BE2C (cell line): ENCODE data around the gene PDLIM3.
A peak's percentile ranks its signal among the peaks of the same experiment; 100 is the strongest.

Source experiments
- DNase-seq: peaks from one replicate; pipeline ENCODE4 v3.0.0-alpha.2; 2020
- H3K27me3 ChIP-seq: fragments of 250-450 bp; sonication (Bioruptor Pico); 2 replicates; pipeline ENCODE4 v1.5.1; 2020; ENCODE audit warnings: mild to moderate bottlenecking
- H3K36me3 ChIP-seq: fragments of 250-450 bp; sonication (Bioruptor Pico); 2 replicates; pipeline ENCODE4 v1.5.1; 2020; ENCODE audit warnings: mild to moderate bottlenecking
- H3K4me1 ChIP-seq: fragments of 250-450 bp; sonication (Bioruptor Pico); 2 replicates; pipeline ENCODE4 v1.5.1; 2020
- H3K4me3 ChIP-seq: 2 replicates; pipeline ENCODE4 v1.5.1; 2011; ENCODE audit warnings: low read depth, low read length
- H3K9me3 ChIP-seq: fragments of 250-450 bp; sonication (Bioruptor Pico); 2 replicates; pipeline ENCODE4 v1.5.1; 2020
- CTCF ChIP-seq: IDR thresholded peaks from 2 replicates; pipeline ENCODE4 v1.5.1; 2012; ENCODE audit warnings: mild to moderate bottlenecking, low read depth, low read length

PDLIM3 gene

GRCh38 chr4:185472103-185472542, 63.2 kb downstream of the PDLIM3 start:
- no peak for DNase-seq
- H3K4me3 ChIP-seq = peak overlapping the region; percentile 79

GRCh38 chr4:185471235-185472102, 63.8 kb downstream of the PDLIM3 start, which contains the start of gene CCDC110:
CCDC110 (minus strand) TSS chr4:185471733; CDS start chr4:185471683, 50 bp downstream.
- peak; percentile 23 for TF ChIP-seq CTCF

More at GRCh38 chr4:185472103-185472542, 63.2 kb downstream of the PDLIM3 start:
- TF ChIP-seq CTCF = no peak
- Histone ChIP-seq H3K27me3 (peaks cover 26% of the 10 kb centered on the region), H3K36me3 (no peaks in the 10 kb centered on the region), H3K9me3 (no peaks in the 10 kb centered on the region), H3K4me1 (peaks cover 3% of the 10 kb centered on the region; the same call in 1 of the 2 replicates)

GRCh38 chr4:185470501-185471195, 64.7 kb downstream of the PDLIM3 start:
- Histone ChIP-seq H3K36me3 (no peaks in the 10 kb centered on the region), H3K9me3 (no peaks in the 10 kb centered on the region), H3K4me1 (peaks cover 3% of the 10 kb centered on the region; the same call in 1 of the 2 replicates), H3K27me3 (peaks cover 26% of the 10 kb centered on the region), H3K4me3 (peak overlapping the region; percentile 89)
- TF ChIP-seq CTCF = no peak
- peak; percentile 38 for DNase-seq

More at GRCh38 chr4:185471235-185472102, 63.8 kb downstream of the PDLIM3 start, which contains the start of gene CCDC110:
- peaks cover 3% of the 10 kb centered on the region; the same call in 1 of the 2 replicates for H3K4me1 ChIP-seq
- H3K36me3 ChIP-seq = no peaks in the 10 kb centered on the region
- peaks cover 26% of the 10 kb centered on the region for H3K27me3 ChIP-seq
- H3K9me3 ChIP-seq = no peaks in the 10 kb centered on the region
- peak within 1 kb of the TSS; percentile 89 for H3K4me3 ChIP-seq
- peak; percentile 95 for DNase-seq

GRCh38 chr4:185469580-185470154, 65.6 kb downstream of the PDLIM3 start:
- TF ChIP-seq CTCF = no peak
- DNase-seq = no peak
- peaks cover 26% of the 10 kb centered on the region for H3K27me3 ChIP-seq
- H3K36me3 ChIP-seq = no peaks in the 10 kb centered on the region
- no peak overlapping the region for H3K4me3 ChIP-seq
- H3K9me3 ChIP-seq = no peaks in the 10 kb centered on the region
- peaks cover 3% of the 10 kb centered on the region; the same call in 1 of the 2 replicates for H3K4me1 ChIP-seq

- no peak for TF ChIP-seq CTCF
- H3K27me3 ChIP-seq = peaks cover 26% of the 10 kb centered on the region
- H3K36me3 ChIP-seq = no peaks in the 10 kb centered on the region
- H3K9me3 ChIP-seq = no peaks in the 10 kb centered on the region
- H3K4me3 ChIP-seq = no peak overlapping the region
- no peak for DNase-seq
- H3K4me1 ChIP-seq = peaks cover 3% of the 10 kb centered on the region; the same call in 1 of the 2 replicates
These were observed 66.3 kb downstream of the PDLIM3 start for GRCh38 chr4:185468999-185469398.
